HEK293 (cell line): ENCODE results near the gene KLHL5.

ENCODE experiments used
- CTCF ChIA-PET: fragments of 350-600 bp; formaldehyde crosslinking; extraction: SDS; loops from one replicate; lab custom pipeline; 2021; ENCODE audit warnings: antibody characterized with exemption; lab: Yijun Ruan, JAX
- POLR2A ChIA-PET: fragments of 300-600 bp; formaldehyde crosslinking; extraction: SDS; loops from one replicate; lab custom pipeline; 2020; ENCODE audit warnings: antibody characterized with exemption, inconsistent platforms; lab: Yijun Ruan, JAX
- H3K27ac ChIP-seq: fragments of 200-500 bp; sonication (Bioruptor generic); 2 replicates; pipeline ENCODE4 v1.5.1; 2014; ENCODE audit warnings: low read depth, low read length, control low read depth, inconsistent platforms; ENCODE audit errors: extremely low read depth
- H3K36me3 ChIP-seq, 2 experiments: fragments of 200-500 bp in 1 of 2; sonication (Bioruptor generic) in 1 of 2; 1 replicate in 1 of 2; 2 replicates in 1 of 2; pipeline ENCODE4 v1.5.1; 2014 to 2017; ENCODE audit warnings: inconsistent platforms in 2 of 2, low read length in 2 of 2; ENCODE audit not compliant: control insufficient read depth in 2 of 2, insufficient read depth in 1 of 2
- H3K4me1 ChIP-seq: fragments of 200-500 bp; sonication (Bioruptor generic); 2 replicates; pipeline ENCODE4 v1.5.1; 2014; ENCODE audit warnings: mild to moderate bottlenecking, low read length, inconsistent platforms; ENCODE audit not compliant: control insufficient read depth, insufficient read depth
- H3K4me3 ChIP-seq: 2 replicates; pipeline ENCODE4 v1.5.1; 2011; ENCODE audit warnings: low read depth, mild to moderate bottlenecking, control low read depth, low read length, moderate library complexity
- H3K9me3 ChIP-seq: fragments of 200-500 bp; sonication (Bioruptor generic); 2 replicates; pipeline ENCODE4 v1.5.1; 2014; ENCODE audit warnings: low read depth, low read length, inconsistent platforms; ENCODE audit not compliant: control insufficient read depth, insufficient read depth
- CTCF ChIP-seq: fragments of 450-650 bp; formaldehyde crosslinking; IDR thresholded peaks from 2 replicates; pipeline ENCODE4 v1.5.1; 2016; ENCODE audit warnings: missing biosample characterization, missing genetic modification characterization
- EGR2 ChIP-seq: fragments of 450-650 bp; formaldehyde crosslinking; IDR thresholded peaks from 2 replicates; pipeline ENCODE4 v1.5.1; 2016; ENCODE audit warnings: low read depth, missing biosample characterization, missing genetic modification characterization
- SP3 ChIP-seq: fragments of 450-650 bp; formaldehyde crosslinking; IDR thresholded peaks from 2 replicates; pipeline ENCODE4 v1.5.1; 2016; ENCODE audit warnings: missing biosample characterization, missing genetic modification characterization
- YY2 ChIP-seq: fragments of 450-650 bp; formaldehyde crosslinking; IDR thresholded peaks from 2 replicates; pipeline ENCODE4 v1.5.1; 2016; ENCODE audit warnings: missing biosample characterization, missing genetic modification characterization
- ZBTB44 ChIP-seq: fragments of 450-650 bp; IDR thresholded peaks from 2 replicates; pipeline ENCODE4 v1.5.1; 2018; ENCODE audit warnings: missing biosample characterization, mild to moderate bottlenecking, missing genetic modification characterization
- ZEB2 ChIP-seq: fragments of 450-650 bp; formaldehyde crosslinking; IDR thresholded peaks from 2 replicates; pipeline ENCODE4 v1.5.1; 2016; ENCODE audit warnings: missing biosample characterization, missing genetic modification characterization
- ZFP3 ChIP-seq: fragments of 450-650 bp; formaldehyde crosslinking; IDR thresholded peaks from 2 replicates; pipeline ENCODE4 v1.5.1; 2016; ENCODE audit warnings: low read depth, missing biosample characterization, missing genetic modification characterization
- ZFP37 ChIP-seq: fragments of 450-650 bp; formaldehyde crosslinking; IDR thresholded peaks from 2 replicates; pipeline ENCODE4 v1.5.1; 2016; ENCODE audit warnings: missing biosample characterization, missing genetic modification characterization
- ZNF132 ChIP-seq: fragments of 450-650 bp; formaldehyde crosslinking; IDR thresholded peaks from 2 replicates; pipeline ENCODE4 v1.5.1; 2017; ENCODE audit warnings: missing biosample characterization, missing genetic modification characterization, borderline replicate concordance
- ZNF138 ChIP-seq: fragments of 450-650 bp; formaldehyde crosslinking; IDR thresholded peaks from 2 replicates; pipeline ENCODE4 v1.5.1; 2016; ENCODE audit warnings: missing biosample characterization, missing genetic modification characterization, borderline replicate concordance
- ZNF19 ChIP-seq: fragments of 450-650 bp; formaldehyde crosslinking; IDR thresholded peaks from 2 replicates; pipeline ENCODE4; 2016; ENCODE audit warnings: missing biosample characterization, missing genetic modification characterization, low read depth
- ZNF221 ChIP-seq: fragments of 450-650 bp; formaldehyde crosslinking; IDR thresholded peaks from 2 replicates; pipeline ENCODE4 v1.5.1; 2017; ENCODE audit warnings: missing biosample characterization, missing genetic modification characterization, borderline replicate concordance
- ZNF23 ChIP-seq: fragments of 450-650 bp; formaldehyde crosslinking; IDR thresholded peaks from 2 replicates; pipeline ENCODE4 v1.5.1; 2016; ENCODE audit warnings: missing biosample characterization, missing genetic modification characterization, borderline replicate concordance
- ZNF248 ChIP-seq: fragments of 450-650 bp; formaldehyde crosslinking; IDR thresholded peaks from 2 replicates; pipeline ENCODE4 v1.5.1; 2017; ENCODE audit warnings: missing biosample characterization, missing genetic modification characterization
- ZNF324 ChIP-seq: fragments of 450-650 bp; formaldehyde crosslinking; IDR thresholded peaks from 2 replicates; pipeline ENCODE4 v1.5.1; 2016; ENCODE audit warnings: missing biosample characterization, missing genetic modification characterization
- ZNF449 ChIP-seq: fragments of 450-650 bp; formaldehyde crosslinking; IDR thresholded peaks from 2 replicates; pipeline ENCODE4 v1.5.1; 2017; ENCODE audit warnings: missing biosample characterization, mild to moderate bottlenecking, missing genetic modification characterization, moderate library complexity
- ZNF473 ChIP-seq: fragments of 450-650 bp; formaldehyde crosslinking; IDR thresholded peaks from 2 replicates; pipeline ENCODE4 v1.5.1; 2017; ENCODE audit warnings: missing biosample characterization, missing genetic modification characterization
- ZNF510 ChIP-seq: fragments of 450-650 bp; formaldehyde crosslinking; IDR thresholded peaks from 2 replicates; pipeline ENCODE4 v1.5.1; 2018; ENCODE audit warnings: mild to moderate bottlenecking, missing genetic modification characterization, missing biosample characterization; ENCODE audit not compliant: insufficient replicate concordance
- ZNF513 ChIP-seq: fragments of 450-650 bp; IDR thresholded peaks from 2 replicates; pipeline ENCODE4 v1.5.1; 2018; ENCODE audit warnings: missing biosample characterization, missing genetic modification characterization
- ZNF560 ChIP-seq: fragments of 450-650 bp; formaldehyde crosslinking; IDR thresholded peaks from 2 replicates; pipeline ENCODE4 v1.5.1; 2017; ENCODE audit warnings: missing biosample characterization, missing genetic modification characterization, borderline replicate concordance
- ZNF658 ChIP-seq: fragments of 450-650 bp; formaldehyde crosslinking; IDR thresholded peaks from 2 replicates; pipeline ENCODE4; 2016; ENCODE audit warnings: missing biosample characterization, missing genetic modification characterization
- TF ChIP-seq, protein P1 (sequence below): fragments of 450-650 bp; formaldehyde crosslinking; IDR thresholded peaks from 2 replicates; pipeline ENCODE4 v1.5.1; 2016; ENCODE audit warnings: missing biosample characterization, missing genetic modification characterization
- TF ChIP-seq, protein P2 (sequence below): fragments of 450-650 bp; formaldehyde crosslinking; IDR thresholded peaks from 2 replicates; pipeline ENCODE4 v1.5.1; 2017; ENCODE audit warnings: missing biosample characterization, missing genetic modification characterization
- TF ChIP-seq, protein P3 (sequence below): IDR thresholded peaks from 2 replicates; pipeline ENCODE4 v1.6.1; 2011; ENCODE audit warnings: mild to moderate bottlenecking, low read depth, low read length, borderline replicate concordance

The KLHL5 gene

GRCh38 chr4:39042366-39042765, 19.7 kb upstream of the KLHL5 start (continued):
- no peak for TF ChIP-seq ZNF449
- TF ChIP-seq ZNF473 (tag by site-specific recombination) = no peak
- TF ChIP-seq SP3 (tag by site-specific recombination) = no peak
- TF ChIP-seq ZNF19 = no peak
- no peak for TF ChIP-seq ZFP37 (tag by site-specific recombination)
- TF ChIP-seq YY2 = no peak
- no peak for TF ChIP-seq ZNF324 (tag by site-specific recombination)
- no peak for TF ChIP-seq ZNF138 (tag by site-specific recombination)

DNA sequence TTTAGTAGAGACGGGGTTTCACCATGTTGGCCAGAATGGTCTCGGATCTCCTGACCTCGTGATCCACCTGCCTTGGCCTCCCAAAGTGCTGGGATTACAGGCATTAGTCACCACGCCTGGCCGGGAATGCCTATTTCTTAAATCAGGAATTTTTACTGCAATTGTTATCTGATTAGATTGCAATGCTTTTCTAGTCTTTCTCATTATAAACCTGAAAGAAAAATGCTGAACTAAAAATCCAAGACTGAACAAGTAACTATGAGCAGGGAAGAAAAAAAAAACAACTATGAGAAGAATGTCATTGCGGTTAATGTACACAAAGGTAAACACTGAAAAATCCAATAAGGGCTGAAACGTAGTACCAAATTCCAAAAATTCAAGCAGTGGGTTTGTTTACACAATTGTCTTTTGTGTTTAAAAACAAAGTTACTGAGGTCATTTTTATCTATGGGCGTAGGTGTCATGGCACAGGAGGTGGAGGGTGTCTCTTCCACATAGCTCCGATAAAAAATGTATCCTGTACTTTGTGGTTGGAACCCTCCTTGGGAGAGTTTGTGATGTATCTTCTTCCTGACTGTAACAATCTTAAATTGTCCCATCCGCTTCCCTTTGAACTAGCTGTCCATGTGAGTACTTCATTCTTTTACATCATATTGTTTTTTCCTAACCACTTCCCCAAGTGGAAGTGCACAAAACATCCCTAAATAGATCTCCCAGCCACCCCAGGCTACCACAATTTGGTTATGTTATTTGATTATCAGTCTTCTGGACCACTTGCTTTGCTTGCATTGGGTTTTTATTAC, 18.8 kb upstream of the KLHL5 start:
- Histone ChIP-seq H3K27ac (no peak overlapping the region), H3K36me3 (no peaks in the 10 kb centered on the region), H3K4me1 (no peaks in the 10 kb centered on the region), H3K4me3 (peak overlapping the region; percentile 15), H3K9me3 (no peaks in the 10 kb centered on the region)
- ChIA-PET POLR2A (interaction anchor here (1.2 kb wide), 1 partner anchor 10 kb away, joined by 3 read pairs; no protein-coding TSS in a partner anchor), CTCF (interaction anchor here (0.5 to 1.6 kb wide), 4 partner anchors 103 to 983 kb away, joined by 3 to 5 read pairs (median 3); no protein-coding TSS in a partner anchor)
- TF ChIP-seq ZNF510 (tag by site-specific recombination) (no peak), ZBTB44 (tag by site-specific recombination) (no peak), ZNF658 (tag by site-specific recombination) (no peak), EGR2 (tag by site-specific recombination) (0 out of 2 replicates have a peak, but pooled peaks have one; percentile 9), ZNF513 (tag by site-specific recombination) (no peak), ZNF560 (tag by site-specific recombination) (no peak), ZNF248 (tag by site-specific recombination) (no peak), ZNF23 (tag by site-specific recombination) (no peak), ZNF138 (tag by site-specific recombination) (no peak), ZNF221 (tag by site-specific recombination) (no peak), ZFP3 (no peak), ZEB2 (tag by site-specific recombination) (0 out of 2 replicates have a peak, but pooled peaks have one; percentile 19), ZNF132 (tag by site-specific recombination) (no peak), CTCF (tag by site-specific recombination) (no peak)
- TF ChIP-seq, protein P1, sequence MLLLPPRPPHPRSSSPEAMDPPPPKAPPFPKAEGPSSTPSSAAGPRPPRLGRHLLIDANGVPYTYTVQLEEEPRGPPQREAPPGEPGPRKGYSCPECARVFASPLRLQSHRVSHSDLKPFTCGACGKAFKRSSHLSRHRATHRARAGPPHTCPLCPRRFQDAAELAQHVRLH (tag by site-specific recombination) = no peak
- TF ChIP-seq, protein P2, sequence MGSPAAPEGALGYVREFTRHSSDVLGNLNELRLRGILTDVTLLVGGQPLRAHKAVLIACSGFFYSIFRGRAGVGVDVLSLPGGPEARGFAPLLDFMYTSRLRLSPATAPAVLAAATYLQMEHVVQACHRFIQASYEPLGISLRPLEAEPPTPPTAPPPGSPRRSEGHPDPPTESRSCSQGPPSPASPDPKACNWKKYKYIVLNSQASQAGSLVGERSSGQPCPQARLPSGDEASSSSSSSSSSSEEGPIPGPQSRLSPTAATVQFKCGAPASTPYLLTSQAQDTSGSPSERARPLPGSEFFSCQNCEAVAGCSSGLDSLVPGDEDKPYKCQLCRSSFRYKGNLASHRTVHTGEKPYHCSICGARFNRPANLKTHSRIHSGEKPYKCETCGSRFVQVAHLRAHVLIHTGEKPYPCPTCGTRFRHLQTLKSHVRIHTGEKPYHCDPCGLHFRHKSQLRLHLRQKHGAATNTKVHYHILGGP (tag by site-specific recombination) = no peak
- TF ChIP-seq, protein P3, sequence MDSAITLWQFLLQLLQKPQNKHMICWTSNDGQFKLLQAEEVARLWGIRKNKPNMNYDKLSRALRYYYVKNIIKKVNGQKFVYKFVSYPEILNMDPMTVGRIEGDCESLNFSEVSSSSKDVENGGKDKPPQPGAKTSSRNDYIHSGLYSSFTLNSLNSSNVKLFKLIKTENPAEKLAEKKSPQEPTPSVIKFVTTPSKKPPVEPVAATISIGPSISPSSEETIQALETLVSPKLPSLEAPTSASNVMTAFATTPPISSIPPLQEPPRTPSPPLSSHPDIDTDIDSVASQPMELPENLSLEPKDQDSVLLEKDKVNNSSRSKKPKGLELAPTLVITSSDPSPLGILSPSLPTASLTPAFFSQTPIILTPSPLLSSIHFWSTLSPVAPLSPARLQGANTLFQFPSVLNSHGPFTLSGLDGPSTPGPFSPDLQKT = no peak
